Mucosa of descending colon (tissue), 3 donors: Measurements from ENCODE around the gene SART3. TPM values are rescaled to one million over a fixed set of nuclear protein-coding genes. Genes with fewer than 3 reads are reported as not detected.
"Not testable (repeated sequence)": the region's sequence is repeated elsewhere in the genome, so short reads cannot be mapped to it uniquely, and the experiment has no call there.

Experiments
- ATAC-seq: fragments of 200-7000 bp; cut with Tn5 transposase; one replicate; pipeline ENCODE4 v1.9.1; 2020; ENCODE audit warnings: mild to moderate bottlenecking, moderate library complexity
- DNase-seq, 3 donors: peaks; one replicate each; pipeline ENCODE4 v3.0.0-alpha.2; 2020
- H3K36me3 ChIP-seq: fragments of 200-600 bp; one replicate; pipeline ENCODE4 v1.8.0; 2021; ENCODE audit warnings: low read depth, mild to moderate bottlenecking
- H3K4me1 ChIP-seq: fragments of 200-600 bp; one replicate; pipeline ENCODE4 v1.8.0; 2021; ENCODE audit warnings: low read depth, mild to moderate bottlenecking
- H3K4me3 ChIP-seq: fragments of 200-600 bp; one replicate; pipeline ENCODE4 v1.8.0; 2021; ENCODE audit warnings: mild to moderate bottlenecking
- H3K9me3 ChIP-seq: fragments of 200-600 bp; one replicate; pipeline ENCODE4 v1.8.0; 2021; ENCODE audit warnings: mild to moderate bottlenecking
- CTCF ChIP-seq: fragments of 200-600 bp; IDR thresholded peaks from one replicate; pipeline ENCODE4 v1.8.0; 2022; ENCODE audit warnings: antibody characterized with exemption, mild to moderate bottlenecking
- intact Hi-C, 2 donors: fragments of 100-400 bp; cut with DNase I in 1 of 2; cut with micrococcal nuclease in 1 of 2; formaldehyde crosslinking; loops; one replicate each; pipeline versions ENCODE4 v1.11.0 to v1.11.1; 2022; cut with DNase I, micrococcal nuclease
- total RNA-seq, 3 donors: library from RNA; stranded (reverse); fragmentation: NEBNext Ultra II Directional in 2 of 3; extraction: Animal tissue kit (Norgen Biotek cat#: 25700) in 2 of 3; gene quantifications; one replicate each; pipeline versions ENCODE4 v1.2.1 to v1.2.4, GENCODE V29; 2021 to 2023
- donor health status: DM: no; HTN: no; CAD: no; lungs with moderate emphysema.
- donor health status: DM: no; HTN: no; CAD: no.
- donor health status: DM: no; HTN: yes; CAD: no.

The SART3 gene
- total RNA-seq, 3 donors from 2014 or later = 42.0 to 47.7 (median 47.6) TPM

- Histone ChIP-seq H3K36me3 (no peaks in the 10 kb centered on the region), H3K4me3 (no peak overlapping the region), H3K4me1 (peaks cover 9% of the 10 kb centered on the region), H3K9me3 (no peaks in the 10 kb centered on the region)
- TF ChIP-seq CTCF = no peak
- DNase-seq = no peak
- intact Hi-C loops = no loop called here
- ATAC-seq = no peak
Observed at GRCh38 chr12:108576660-108577234, 15.8 kb upstream of the SART3 start.

- intact Hi-C loops = no loop called here
- Histone ChIP-seq H3K9me3 (no peaks in the 10 kb centered on the region), H3K36me3 (no peaks in the 10 kb centered on the region), H3K4me1 (peaks cover 9% of the 10 kb centered on the region), H3K4me3 (no peak overlapping the region)
- TF ChIP-seq CTCF = no peak
- no peak for DNase-seq
- ATAC-seq = no peak
Observed at GRCh38 chr12:108575199-108575912, 14.4 kb upstream of the SART3 start.

- intact Hi-C loops, H3K4me1 ChIP-seq, H3K4me3 ChIP-seq, H3K9me3 ChIP-seq, H3K36me3 ChIP-seq, ATAC-seq, DNase-seq: not testable (repeated sequence)
Observed at GRCh38 chr12:108574276-108574675, 13.3 kb upstream of the SART3 start.

GRCh38 chr12:108573317-108573716 lies 12.3 kb upstream of the SART3 start:
- intact Hi-C loops = no loop called here
- no peak for TF ChIP-seq CTCF

GRCh38 chr12:108572166-108572790 lies 11.3 kb upstream of the SART3 start:
- ATAC-seq = peak; percentile 81
- no peak for TF ChIP-seq CTCF
- H3K9me3 ChIP-seq = no peaks in the 10 kb centered on the region
- no peak overlapping the region for H3K4me3 ChIP-seq
- peaks cover 12% of the 10 kb centered on the region for H3K36me3 ChIP-seq
- H3K4me1 ChIP-seq = peaks cover 22% of the 10 kb centered on the region
- DNase-seq = peak in 1 of 3 donors; percentile 35
- intact Hi-C loops = no loop called here

More at GRCh38 chr12:108573317-108573716, 12.3 kb upstream of the SART3 start:
- ATAC-seq (peak; percentile 61), DNase-seq (no peak)
- Histone ChIP-seq H3K4me1 (peaks cover 12% of the 10 kb centered on the region), H3K4me3 (no peak overlapping the region), H3K36me3 (peaks cover 5% of the 10 kb centered on the region), H3K9me3 (no peaks in the 10 kb centered on the region)

- Histone ChIP-seq H3K9me3 (no peaks in the 10 kb centered on the region), H3K4me3 (no peak overlapping the region), H3K36me3 (peaks cover 17% of the 10 kb centered on the region), H3K4me1 (peaks cover 22% of the 10 kb centered on the region)
- no peak for ATAC-seq
- DNase-seq = no peak
- intact Hi-C loops = no loop called here
- TF ChIP-seq CTCF = no peak
Observed at GRCh38 chr12:108571609-108572165, 10.7 kb upstream of the SART3 start.
